Left ventricle myocardium inferior (tissue), 1 donor: ENCODE data around the gene GTPBP8. TPM values are rescaled to one million over a fixed set of nuclear protein-coding genes. Genes with fewer than 3 reads are reported as not detected.

Source experiments
- DNase-seq: peaks from one replicate; pipeline ENCODE4 v3.0.0-alpha.2; 2020
- H3K27ac ChIP-seq: fragments of 200-600 bp; replicated peaks from 2 replicates; pipeline ENCODE4 v1.8.0; 2021
- H3K27me3 ChIP-seq: fragments of 200-600 bp; 2 replicates; pipeline ENCODE4 v1.8.0; 2021; ENCODE audit warnings: low read depth
- H3K36me3 ChIP-seq: fragments of 200-600 bp; 2 replicates; pipeline ENCODE4 v1.8.0; 2021
- H3K4me1 ChIP-seq: fragments of 200-600 bp; 2 replicates; pipeline ENCODE4 v1.8.0; 2021
- H3K4me3 ChIP-seq: fragments of 200-600 bp; 2 replicates; pipeline ENCODE4 v1.8.0; 2021; ENCODE audit warnings: mild to moderate bottlenecking, moderate library complexity
- H3K9me3 ChIP-seq: fragments of 200-600 bp; replicated peaks from 2 replicates; pipeline ENCODE4 v1.8.0; 2021
- CTCF ChIP-seq: fragments of 200-600 bp; IDR thresholded peaks from 2 replicates; pipeline ENCODE4 v1.8.0; 2021; ENCODE audit warnings: antibody characterized with exemption, mild to moderate bottlenecking, borderline replicate concordance
- intact Hi-C: fragments of 100-400 bp; cut with micrococcal nuclease; formaldehyde crosslinking; loops from one replicate; pipeline ENCODE4 v1.11.0; 2022
- total RNA-seq: library from RNA; stranded (reverse); fragmentation: NEBNext Ultra II Directional; extraction: Animal tissue kit (Norgen Biotek cat#: 25700); gene quantifications from one replicate; pipeline ENCODE4 v1.2.1, GENCODE V29; 2021
- donor health status: DM: no; HTN: yes; CAD: no; lungs with severe emphysema.

The GTPBP8 gene
- total RNA-seq, 1 donor from 2014 or later, result 28.5 TPM

- Histone ChIP-seq H3K4me1 (no peaks in the 10 kb centered on the region), H3K9me3 (peaks cover 11% of the 10 kb centered on the region), H3K4me3 (no peak overlapping the region), H3K27ac (no peak overlapping the region), H3K27me3 (peaks cover 47% of the 10 kb centered on the region), H3K36me3 (no peaks in the 10 kb centered on the region)
- TF ChIP-seq CTCF, result no peak
- no peak for DNase-seq
- intact Hi-C loops, result loop anchor here (5.0 kb wide), 1 partner anchor 48 kb away; no protein-coding TSS in a partner anchor
These were observed 25.1 kb upstream of the GTPBP8 start for GRCh38 chr3:112965656-112966055.

GRCh38 chr3:112966633-112967032, 24.2 kb upstream of the GTPBP8 start:
- Histone ChIP-seq H3K36me3 (no peaks in the 10 kb centered on the region), H3K27ac (no peak overlapping the region), H3K4me1 (no peaks in the 10 kb centered on the region), H3K9me3 (peaks cover 11% of the 10 kb centered on the region), H3K27me3 (peaks cover 49% of the 10 kb centered on the region), H3K4me3 (no peak overlapping the region)
- no peak for DNase-seq
- intact Hi-C loops, result loop anchor here (5.0 kb wide), 1 partner anchor 49 kb away; no protein-coding TSS in a partner anchor
- no peak for TF ChIP-seq CTCF

GRCh38 chr3:112967425-112967824, 23.4 kb upstream of the GTPBP8 start:
- peaks cover 11% of the 10 kb centered on the region for H3K9me3 ChIP-seq
- intact Hi-C loops, result loop anchor here (5.0 kb wide), 1 partner anchor 50 kb away; no protein-coding TSS in a partner anchor
- no peak overlapping the region for H3K27ac ChIP-seq
- no peak for TF ChIP-seq CTCF
- no peaks in the 10 kb centered on the region for H3K4me1 ChIP-seq
- H3K36me3 ChIP-seq, result no peaks in the 10 kb centered on the region
- no peak overlapping the region for H3K4me3 ChIP-seq
- H3K27me3 ChIP-seq, result peaks cover 49% of the 10 kb centered on the region
- DNase-seq, result no peak

DNA sequence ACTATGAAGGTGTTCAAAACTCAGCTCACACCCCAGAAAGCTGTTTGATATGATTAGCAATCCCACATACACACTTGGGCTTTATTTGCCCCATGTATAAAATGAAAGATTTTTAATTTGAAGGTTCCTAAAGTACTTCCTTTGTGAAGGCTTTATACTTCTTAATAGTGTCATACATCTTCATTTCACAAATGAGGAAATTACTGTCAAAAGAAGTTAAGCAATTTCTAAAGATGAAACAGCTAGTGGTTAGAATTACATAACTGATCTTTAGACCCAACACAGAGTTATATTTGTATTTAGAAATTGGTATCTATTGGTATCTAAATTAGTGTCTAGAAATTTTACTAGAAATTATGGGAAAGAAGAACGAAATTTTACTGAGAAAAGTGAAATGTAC, 23.0 kb upstream of the GTPBP8 start:
- H3K27me3 ChIP-seq, result peaks cover 49% of the 10 kb centered on the region
- peaks cover 11% of the 10 kb centered on the region for H3K9me3 ChIP-seq
- TF ChIP-seq CTCF, result no peak
- intact Hi-C loops, result loop anchor here (5.0 kb wide), 1 partner anchor 51 kb away; no protein-coding TSS in a partner anchor
- no peaks in the 10 kb centered on the region for H3K36me3 ChIP-seq
- H3K4me1 ChIP-seq, result no peaks in the 10 kb centered on the region
- no peak overlapping the region for H3K4me3 ChIP-seq
- DNase-seq, result no peak
- no peak overlapping the region for H3K27ac ChIP-seq

GRCh38 chr3:112972158-112972557, 18.6 kb upstream of the GTPBP8 start:
- intact Hi-C loops, result loop anchor here (10.0 kb wide), 1 partner anchor 387 kb away; no protein-coding TSS in a partner anchor
- H3K36me3 ChIP-seq, result no peaks in the 10 kb centered on the region
- peaks cover 18% of the 10 kb centered on the region for H3K27me3 ChIP-seq
- no peaks in the 10 kb centered on the region for H3K4me1 ChIP-seq
- no peak for TF ChIP-seq CTCF
- no peak for DNase-seq
- no peaks in the 10 kb centered on the region for H3K9me3 ChIP-seq
- H3K4me3 ChIP-seq, result no peak overlapping the region
- H3K27ac ChIP-seq, result no peak overlapping the region
